WERI-Rb-1 (cell line): ENCODE data around the gene RELL1.

Experiments used
- DNase-seq: peaks from one replicate; pipeline ENCODE4 v3.0.0-alpha.2; 2020
- H3K27ac ChIP-seq: fragments of 250-450 bp; sonication (Bioruptor Pico); 2 replicates; pipeline ENCODE4 v1.5.1; 2020; ENCODE audit warnings: mild to moderate bottlenecking, moderate library complexity
- H3K27me3 ChIP-seq: fragments of 250-450 bp; sonication (Bioruptor Pico); 2 replicates; pipeline ENCODE4 v1.5.1; 2021; ENCODE audit warnings: mild to moderate bottlenecking, low read depth, moderate library complexity; ENCODE audit not compliant: insufficient read depth, severe bottlenecking
- H3K36me3 ChIP-seq: fragments of 250-450 bp; sonication (Bioruptor Pico); 2 replicates; pipeline ENCODE4 v1.5.1; 2020; ENCODE audit warnings: mild to moderate bottlenecking, moderate library complexity
- H3K4me3 ChIP-seq: 2 replicates; pipeline ENCODE4 v1.5.1; 2011; ENCODE audit warnings: low read depth, mild to moderate bottlenecking, control low read depth, low read length
- H3K9me3 ChIP-seq: fragments of 250-450 bp; sonication (Bioruptor Pico); 2 replicates; pipeline ENCODE4 v1.5.1; 2021; ENCODE audit warnings: mild to moderate bottlenecking, moderate library complexity; ENCODE audit not compliant: severe bottlenecking
- CTCF ChIP-seq: IDR thresholded peaks from 2 replicates; pipeline ENCODE4 v1.5.1; 2011; ENCODE audit warnings: low read depth, mild to moderate bottlenecking, control low read depth, inconsistent platforms, low read length

The RELL1 gene

GRCh38 chr4:37693030-37693429 is 6.9 kb upstream of the RELL1 start:
- Histone ChIP-seq H3K36me3 (no peaks in the 10 kb centered on the region), H3K4me3 (no peak overlapping the region), H3K9me3 (peaks cover 5% of the 10 kb centered on the region), H3K27me3 (peaks cover 36% of the 10 kb centered on the region), H3K27ac (no peak overlapping the region)
- no peak for DNase-seq
- no peak for TF ChIP-seq CTCF

- TF ChIP-seq CTCF = no peak
These were observed 4.8 kb upstream of the RELL1 start for GRCh38 chr4:37690976-37691375.

GRCh38 chr4:37689353-37690095 is 3.3 kb upstream of the RELL1 start:
- Histone ChIP-seq H3K36me3 (no peaks in the 10 kb centered on the region), H3K9me3 (peaks cover 5% of the 10 kb centered on the region), H3K4me3 (no peak overlapping the region), H3K27ac (no peak overlapping the region), H3K27me3 (peaks cover 7% of the 10 kb centered on the region)
- TF ChIP-seq CTCF = no peak
- peak; percentile 35 for DNase-seq

More at GRCh38 chr4:37690976-37691375, 4.8 kb upstream of the RELL1 start:
- peaks cover 5% of the 10 kb centered on the region for H3K9me3 ChIP-seq
- DNase-seq = no peak
- no peak overlapping the region for H3K27ac ChIP-seq
- peaks cover 20% of the 10 kb centered on the region for H3K27me3 ChIP-seq
- no peaks in the 10 kb centered on the region for H3K36me3 ChIP-seq
- H3K4me3 ChIP-seq = no peak overlapping the region

GRCh38 chr4:37687681-37688080 is 1.5 kb upstream of the RELL1 start:
- H3K9me3 ChIP-seq = peaks cover under 1% of the 10 kb centered on the region
- H3K27ac ChIP-seq = no peak overlapping the region
- no peak for DNase-seq
- no peaks in the 10 kb centered on the region for H3K27me3 ChIP-seq
- no peak overlapping the region for H3K4me3 ChIP-seq
- H3K36me3 ChIP-seq = no peaks in the 10 kb centered on the region
- no peak for TF ChIP-seq CTCF

- Histone ChIP-seq H3K27me3 (no peaks in the 10 kb centered on the region), H3K4me3 (peak overlapping the region; percentile 45), H3K27ac (peak overlapping the region; percentile 31; the same call in 1 of the 2 replicates), H3K36me3 (no peaks in the 10 kb centered on the region), H3K9me3 (no peaks in the 10 kb centered on the region)
- DNase-seq = no peak
- TF ChIP-seq CTCF = no peak
These were observed 1.0 kb upstream of the RELL1 start for GRCh38 chr4:37687194-37687562.
